Measurements from ENCODE around the gene RAMACL.

The RAMACL gene

DNA sequence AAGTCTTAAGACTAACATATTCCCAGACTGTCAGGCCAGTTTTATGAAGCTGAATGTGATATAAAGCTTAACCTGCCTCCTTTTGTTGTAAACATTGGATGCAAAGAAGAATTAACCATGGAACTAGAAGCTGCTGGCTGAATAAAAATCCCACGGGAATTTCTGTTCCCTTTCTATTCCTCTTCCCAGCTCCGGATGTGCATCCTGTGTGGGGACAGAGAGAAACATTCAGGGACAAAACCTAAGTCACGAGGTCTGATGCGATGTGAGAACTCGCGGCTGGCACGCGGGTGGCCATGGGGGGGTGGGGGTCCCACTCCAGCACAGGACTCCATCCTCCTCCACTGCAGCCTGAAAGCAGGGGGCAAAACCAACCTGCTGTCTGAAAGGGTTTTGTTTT, 32.2 kb downstream of the RAMACL start:
- Histone ChIP-seq H3K36me3 (ENCODE audit: low read depth) (peaks cover 10% of the 10 kb centered on the region), H3K4me3 (ENCODE audit: severe bottlenecking) (no peak overlapping the region), H3K27ac (ENCODE audit: poor library complexity, severe bottlenecking) (peak overlapping the region; percentile 51), H3K4me1 (ENCODE audit: insufficient read depth, poor library complexity, severe bottlenecking) (peaks cover 38% of the 10 kb centered on the region), H3K9me3 (ENCODE audit: severe bottlenecking) (no peaks in the 10 kb centered on the region), H3K27me3 (ENCODE audit: insufficient read depth, poor library complexity, severe bottlenecking) (no peaks in the 10 kb centered on the region)
- DNase-seq (ENCODE audit: low spot score) (no peak), ATAC-seq (ENCODE audit: low read depth) (no peak)
- TF ChIP-seq, protein P1, sequence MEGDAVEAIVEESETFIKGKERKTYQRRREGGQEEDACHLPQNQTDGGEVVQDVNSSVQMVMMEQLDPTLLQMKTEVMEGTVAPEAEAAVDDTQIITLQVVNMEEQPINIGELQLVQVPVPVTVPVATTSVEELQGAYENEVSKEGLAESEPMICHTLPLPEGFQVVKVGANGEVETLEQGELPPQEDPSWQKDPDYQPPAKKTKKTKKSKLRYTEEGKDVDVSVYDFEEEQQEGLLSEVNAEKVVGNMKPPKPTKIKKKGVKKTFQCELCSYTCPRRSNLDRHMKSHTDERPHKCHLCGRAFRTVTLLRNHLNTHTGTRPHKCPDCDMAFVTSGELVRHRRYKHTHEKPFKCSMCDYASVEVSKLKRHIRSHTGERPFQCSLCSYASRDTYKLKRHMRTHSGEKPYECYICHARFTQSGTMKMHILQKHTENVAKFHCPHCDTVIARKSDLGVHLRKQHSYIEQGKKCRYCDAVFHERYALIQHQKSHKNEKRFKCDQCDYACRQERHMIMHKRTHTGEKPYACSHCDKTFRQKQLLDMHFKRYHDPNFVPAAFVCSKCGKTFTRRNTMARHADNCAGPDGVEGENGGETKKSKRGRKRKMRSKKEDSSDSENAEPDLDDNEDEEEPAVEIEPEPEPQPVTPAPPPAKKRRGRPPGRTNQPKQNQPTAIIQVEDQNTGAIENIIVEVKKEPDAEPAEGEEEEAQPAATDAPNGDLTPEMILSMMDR (IDR thresholded peaks at IDR 0.05; ENCODE audit: poor library complexity, severe bottlenecking) = no peak

DNA sequence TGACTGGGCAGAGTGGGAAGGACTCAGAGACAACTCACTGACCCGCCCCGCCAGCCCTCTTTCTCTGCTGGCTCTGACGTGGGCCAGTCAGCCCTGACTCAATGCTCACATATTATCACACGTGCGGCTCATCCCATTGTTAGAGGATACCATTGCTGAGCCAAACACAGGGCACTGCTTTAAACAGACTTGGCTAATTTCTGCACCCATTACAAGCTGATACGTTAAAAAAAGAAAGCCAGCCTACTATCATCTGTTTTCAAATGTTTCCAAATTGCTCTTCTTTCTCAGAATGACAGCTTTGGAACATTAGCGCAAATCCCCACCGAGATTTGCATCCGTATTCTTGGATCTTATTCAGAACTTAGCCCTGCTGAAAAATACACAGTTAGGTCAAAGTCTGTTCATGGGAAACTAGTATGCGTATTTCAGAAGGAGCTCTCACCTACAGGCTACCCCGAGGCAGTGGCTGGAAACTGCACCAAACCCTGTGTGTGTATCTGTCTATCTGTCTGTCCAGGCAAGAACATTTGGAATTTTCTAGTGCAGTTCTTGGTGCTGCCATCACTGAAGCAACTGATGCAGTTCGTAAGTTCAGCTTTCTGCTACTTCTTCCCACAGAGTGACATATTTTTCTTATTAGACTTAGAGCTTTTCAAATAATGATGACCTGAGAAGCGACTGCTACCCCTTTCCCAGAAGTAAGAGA, 32.8 kb downstream of the RAMACL start:
- Histone ChIP-seq H3K4me3 (ENCODE audit: severe bottlenecking) (no peak overlapping the region), H3K27ac (ENCODE audit: poor library complexity, severe bottlenecking) (peak overlapping the region; percentile 51), H3K9me3 (ENCODE audit: severe bottlenecking) (no peaks in the 10 kb centered on the region), H3K36me3 (ENCODE audit: low read depth) (peaks cover 10% of the 10 kb centered on the region), H3K4me1 (ENCODE audit: insufficient read depth, poor library complexity, severe bottlenecking) (peaks cover 38% of the 10 kb centered on the region), H3K27me3 (ENCODE audit: insufficient read depth, poor library complexity, severe bottlenecking) (no peaks in the 10 kb centered on the region)
- peak; percentile 68 for ATAC-seq (ENCODE audit: low read depth)
- TF ChIP-seq, protein P1 (IDR thresholded peaks at IDR 0.05; ENCODE audit: poor library complexity, severe bottlenecking) = no peak
- no peak for DNase-seq (ENCODE audit: low spot score)

GRCh38 chr6:166552600-166552999, 33.9 kb downstream of the RAMACL start:
- Histone ChIP-seq H3K27me3 (ENCODE audit: insufficient read depth, poor library complexity, severe bottlenecking) (no peaks in the 10 kb centered on the region), H3K4me3 (ENCODE audit: severe bottlenecking) (no peak overlapping the region), H3K9me3 (ENCODE audit: severe bottlenecking) (no peaks in the 10 kb centered on the region), H3K4me1 (ENCODE audit: insufficient read depth, poor library complexity, severe bottlenecking) (peaks cover 31% of the 10 kb centered on the region), H3K27ac (ENCODE audit: poor library complexity, severe bottlenecking) (peak overlapping the region; percentile 51), H3K36me3 (ENCODE audit: low read depth) (peaks cover 10% of the 10 kb centered on the region)
- TF ChIP-seq, protein P1 (IDR thresholded peaks at IDR 0.05; ENCODE audit: poor library complexity, severe bottlenecking) = no peak
- ATAC-seq (ENCODE audit: low read depth) = no peak
- no peak for DNase-seq (ENCODE audit: low spot score)

- H3K9me3 ChIP-seq (ENCODE audit: severe bottlenecking) = no peaks in the 10 kb centered on the region
- H3K4me1 ChIP-seq (ENCODE audit: insufficient read depth, poor library complexity, severe bottlenecking) = peaks cover 25% of the 10 kb centered on the region
- no peak for ATAC-seq (ENCODE audit: low read depth)
- H3K36me3 ChIP-seq (ENCODE audit: low read depth) = peaks cover 10% of the 10 kb centered on the region
- H3K4me3 ChIP-seq (ENCODE audit: severe bottlenecking) = no peak overlapping the region
- H3K27me3 ChIP-seq (ENCODE audit: insufficient read depth, poor library complexity, severe bottlenecking) = no peaks in the 10 kb centered on the region
- DNase-seq (ENCODE audit: low spot score) = no peak
- TF ChIP-seq, protein P1 (IDR thresholded peaks at IDR 0.05; ENCODE audit: poor library complexity, severe bottlenecking) = no peak
- no peak overlapping the region for H3K27ac ChIP-seq (ENCODE audit: poor library complexity, severe bottlenecking)
Measured at GRCh38 chr6:166551754-166552495, 34.6 kb downstream of the RAMACL start.

DNA sequence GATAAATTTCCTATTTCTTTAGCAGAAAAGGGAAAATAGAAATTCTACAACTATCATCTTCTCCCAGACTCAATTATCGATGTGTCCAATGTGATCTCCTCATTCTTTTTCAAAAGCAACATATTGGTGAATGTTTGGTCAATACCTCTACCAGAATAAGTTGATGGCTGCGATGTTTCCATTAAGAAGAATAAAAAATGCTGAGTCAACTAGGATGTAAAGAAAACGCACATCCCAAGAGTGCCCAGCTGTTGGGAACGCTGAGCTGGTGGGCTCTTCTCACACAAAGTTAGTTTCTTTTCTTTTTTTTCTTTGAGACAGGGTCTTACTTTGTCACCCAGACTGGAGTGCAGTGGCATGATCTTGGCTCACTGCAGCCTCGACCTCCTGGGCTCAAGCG, 39.8 kb downstream of the RAMACL start:
- Histone ChIP-seq H3K4me1 (ENCODE audit: insufficient read depth, poor library complexity, severe bottlenecking) (peaks cover 12% of the 10 kb centered on the region), H3K36me3 (ENCODE audit: low read depth) (peaks cover 10% of the 10 kb centered on the region), H3K4me3 (ENCODE audit: severe bottlenecking) (no peak overlapping the region), H3K27ac (ENCODE audit: poor library complexity, severe bottlenecking) (no peak overlapping the region), H3K27me3 (ENCODE audit: insufficient read depth, poor library complexity, severe bottlenecking) (no peaks in the 10 kb centered on the region), H3K9me3 (ENCODE audit: severe bottlenecking) (no peaks in the 10 kb centered on the region)
- TF ChIP-seq, protein P1 (IDR thresholded peaks at IDR 0.05; ENCODE audit: poor library complexity, severe bottlenecking) = no peak
- DNase-seq (ENCODE audit: low spot score) (no peak), ATAC-seq (ENCODE audit: low read depth) (no peak)

Measured in RWPE2 (cell line).